ENCODE measurements around the gene ENPP7.

DNA sequence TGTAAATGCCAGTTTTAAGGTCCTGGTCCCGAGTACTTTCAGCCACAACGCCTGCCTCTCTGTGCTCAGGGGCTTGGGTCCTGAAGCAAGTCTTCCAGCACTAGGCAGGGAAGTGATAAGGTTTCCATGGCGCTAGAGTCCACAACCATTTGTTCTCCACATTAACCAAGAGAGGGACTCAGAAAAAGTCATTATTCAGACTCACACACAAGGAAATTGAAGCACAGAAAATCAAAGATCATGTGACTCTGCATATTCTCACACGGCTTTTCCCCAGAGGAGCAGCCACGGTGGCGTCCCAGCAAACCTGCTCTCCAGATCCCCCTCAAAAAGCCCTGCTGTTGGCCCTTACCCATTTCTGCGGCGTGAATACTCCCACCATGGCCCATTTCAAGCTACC is 9.7 kb downstream of the ENPP7 start:
- no peak for TF ChIP-seq EZH2phosphoT487 (IDR thresholded peaks at IDR 0.05; ENCODE audit: insufficient read depth, low read depth)
- no peak for TF ChIP-seq EZH2 (IDR thresholded peaks at IDR 0.05; ENCODE audit: insufficient read depth, poor library complexity, severe bottlenecking)
